ENCODE results near the gene THY1. TPM values are rescaled to one million over a fixed set of nuclear protein-coding genes. Genes with fewer than 3 reads are reported as not detected.
A peak's percentile ranks its signal among the peaks of the same experiment; 100 is the strongest.

Gene THY1
- total RNA-seq, 1 donor from 2014 or later: 215 TPM

- no peaks in the 10 kb centered on the region for H3K36me3 Mint-ChIP-seq (ENCODE audit: low read depth)
- H3K9me3 Mint-ChIP-seq (ENCODE audit: low read depth): no peaks in the 10 kb centered on the region
- TF ChIP-seq CTCF (IDR thresholded peaks at IDR 0.05): no peak
- no peak overlapping the region for H3K4me3 Mint-ChIP-seq (ENCODE audit: unreplicated experiment)
- peaks cover 2% of the 10 kb centered on the region for H3K27me3 Mint-ChIP-seq (ENCODE audit: low read depth)
- no peak for DNase-seq (ENCODE audit: low spot score)
- peaks cover 8% of the 10 kb centered on the region for H3K4me1 Mint-ChIP-seq (ENCODE audit: low read depth)
- H3K27ac Mint-ChIP-seq (ENCODE audit: unreplicated experiment): no peak overlapping the region
Measured at GRCh38 chr11:119382101-119382500, 40.9 kb downstream of the THY1 start.

DNA sequence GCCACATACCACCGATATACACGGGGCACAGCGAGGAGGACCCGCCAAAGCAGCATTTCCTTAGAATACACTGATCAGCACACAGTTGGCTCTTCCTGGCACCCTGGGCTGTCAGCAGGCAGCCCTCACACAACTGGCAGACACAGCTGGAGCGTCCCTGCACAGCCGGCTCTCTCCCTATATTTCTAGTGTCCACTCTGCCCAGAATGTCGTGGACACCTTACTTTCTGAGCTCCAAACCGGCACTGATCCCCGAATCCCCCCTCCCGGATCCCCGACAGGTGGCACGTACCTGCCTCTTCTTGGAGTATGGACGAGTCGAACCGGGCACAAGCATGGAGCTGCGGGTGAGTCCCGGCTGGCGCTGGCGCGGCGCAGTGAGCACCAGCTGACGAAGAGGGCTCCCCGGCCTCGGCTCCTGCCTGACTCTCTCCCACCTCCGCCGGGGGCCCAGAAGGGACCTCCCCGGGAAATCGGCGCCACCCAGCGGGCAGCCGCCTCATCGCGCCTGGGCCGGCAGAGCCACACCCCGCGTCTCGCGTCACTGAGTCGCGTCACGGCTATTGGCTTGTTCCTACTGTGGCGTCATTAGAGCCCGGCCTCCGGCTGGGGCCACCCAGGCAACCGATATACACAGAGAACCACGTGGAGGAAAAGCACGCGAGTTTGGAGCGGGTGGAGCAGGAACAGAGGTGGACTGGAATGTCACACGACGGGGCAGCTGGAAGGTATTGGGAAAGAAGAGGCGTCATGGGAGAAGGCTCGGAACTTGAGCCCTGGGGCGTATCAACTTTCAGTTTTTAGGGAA is 41.6 kb downstream of the THY1 start, which contains the start of gene USP2:
USP2 (minus strand) TSS at position 510 of the 808 bp plus-strand sequence. CDS start 8,210 bp downstream, outside the sequence.
- TF ChIP-seq CTCF (IDR thresholded peaks at IDR 0.05): peak; percentile 97
- Mint-ChIP-seq H3K9me3 (ENCODE audit: low read depth) (no peaks in the 10 kb centered on the region), H3K4me1 (ENCODE audit: low read depth) (peaks cover 10% of the 10 kb centered on the region), H3K27ac (ENCODE audit: unreplicated experiment) (no peak within 1 kb of the TSS), H3K36me3 (ENCODE audit: low read depth) (no peaks in the 10 kb centered on the region), H3K4me3 (ENCODE audit: unreplicated experiment) (no peak within 1 kb of the TSS), H3K27me3 (ENCODE audit: low read depth) (peaks cover 2% of the 10 kb centered on the region)
- no peak for DNase-seq (ENCODE audit: low spot score)

DNA sequence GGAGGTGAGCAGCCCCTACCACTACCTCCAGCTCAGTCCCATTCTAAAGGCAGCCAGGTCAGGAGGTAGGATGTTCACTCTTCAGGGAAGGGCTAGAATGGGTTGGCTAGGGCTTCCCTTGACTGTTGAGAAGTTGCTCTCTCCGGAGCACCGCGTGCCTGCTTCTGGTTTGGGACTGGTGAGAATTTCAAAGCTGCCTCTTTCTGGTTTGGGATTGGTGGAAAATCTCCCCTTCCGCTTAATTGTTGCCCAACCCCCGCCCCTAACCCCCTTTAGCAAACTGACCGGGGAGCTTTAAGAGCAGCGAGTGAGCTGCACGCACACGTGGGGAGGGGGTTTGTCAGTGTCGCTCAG is 42.2 kb downstream of the THY1 start:
- no peaks in the 10 kb centered on the region for H3K9me3 Mint-ChIP-seq (ENCODE audit: low read depth)
- no peak overlapping the region for H3K27ac Mint-ChIP-seq (ENCODE audit: unreplicated experiment)

GRCh38 chr11:119380160-119380826 is 42.7 kb downstream of the THY1 start:
- no peaks in the 10 kb centered on the region for H3K9me3 Mint-ChIP-seq (ENCODE audit: low read depth)
- no peaks in the 10 kb centered on the region for H3K36me3 Mint-ChIP-seq (ENCODE audit: low read depth)
- peaks cover 2% of the 10 kb centered on the region for H3K27me3 Mint-ChIP-seq (ENCODE audit: low read depth)
- no peak for DNase-seq (ENCODE audit: low spot score)
- no peak overlapping the region for H3K27ac Mint-ChIP-seq (ENCODE audit: unreplicated experiment)
- H3K4me1 Mint-ChIP-seq (ENCODE audit: low read depth): peaks cover 11% of the 10 kb centered on the region
- TF ChIP-seq CTCF (IDR thresholded peaks at IDR 0.05): no peak
- no peak overlapping the region for H3K4me3 Mint-ChIP-seq (ENCODE audit: unreplicated experiment)

More for the DNA sequence above, 42.2 kb downstream of the THY1 start:
- DNase-seq (ENCODE audit: low spot score): no peak
- no peak for TF ChIP-seq CTCF (IDR thresholded peaks at IDR 0.05)
- no peaks in the 10 kb centered on the region for H3K36me3 Mint-ChIP-seq (ENCODE audit: low read depth)
- H3K4me1 Mint-ChIP-seq (ENCODE audit: low read depth): peaks cover 11% of the 10 kb centered on the region
- no peak overlapping the region for H3K4me3 Mint-ChIP-seq (ENCODE audit: unreplicated experiment)
- peaks cover 2% of the 10 kb centered on the region for H3K27me3 Mint-ChIP-seq (ENCODE audit: low read depth)

GRCh38 chr11:119378851-119379465 is 44.0 kb downstream of the THY1 start:
- no peak overlapping the region for H3K27ac Mint-ChIP-seq (ENCODE audit: unreplicated experiment)
- H3K9me3 Mint-ChIP-seq (ENCODE audit: low read depth): no peaks in the 10 kb centered on the region
- no peak for TF ChIP-seq CTCF (IDR thresholded peaks at IDR 0.05)
- no peaks in the 10 kb centered on the region for H3K36me3 Mint-ChIP-seq (ENCODE audit: low read depth)
- peaks cover 2% of the 10 kb centered on the region for H3K27me3 Mint-ChIP-seq (ENCODE audit: low read depth)
- peaks cover 11% of the 10 kb centered on the region for H3K4me1 Mint-ChIP-seq (ENCODE audit: low read depth)
- DNase-seq (ENCODE audit: low spot score): no peak
- no peak overlapping the region for H3K4me3 Mint-ChIP-seq (ENCODE audit: unreplicated experiment)
